Osteoblast (primary cell): ENCODE results near the gene XYLT2. TPM values are rescaled to one million over a fixed set of nuclear protein-coding genes. Genes with fewer than 3 reads are reported as not detected.
"Not testable (repeated sequence)": the region's sequence is repeated elsewhere in the genome, so short reads cannot be mapped to it uniquely, and the experiment has no call there.

Experiments used
- DNase-seq: peaks from one replicate; pipeline ENCODE4 v3.0.0; 2011; ENCODE audit warnings: low spot score, mixed read lengths; ENCODE audit not compliant: insufficient read length; ENCODE audit errors: missing footprints
- H2AFZ ChIP-seq: 2 replicates; pipeline ENCODE4 v1.6.0; 2011; ENCODE audit warnings: mild to moderate bottlenecking, low read length
- H3K27ac ChIP-seq: 2 replicates; pipeline ENCODE4 v1.5.1; 2011; ENCODE audit warnings: mild to moderate bottlenecking, low read depth, low read length, moderate library complexity
- H3K27me3 ChIP-seq: 2 replicates; pipeline ENCODE4 v1.6.0; 2012; ENCODE audit warnings: mild to moderate bottlenecking, control low read depth, inconsistent platforms, low read length, moderate library complexity; ENCODE audit not compliant: insufficient read depth
- H3K36me3 ChIP-seq: 2 replicates; pipeline ENCODE4 v1.5.1; 2011; ENCODE audit warnings: mild to moderate bottlenecking, low read length, control low read depth, moderate library complexity; ENCODE audit not compliant: insufficient read depth
- H3K4me1 ChIP-seq: 2 replicates; pipeline ENCODE4 v1.5.1; 2011; ENCODE audit warnings: mild to moderate bottlenecking, low read length, control low read depth, moderate library complexity; ENCODE audit not compliant: insufficient read depth
- H3K4me2 ChIP-seq: 2 replicates; pipeline ENCODE4 v1.6.0; 2011; ENCODE audit warnings: mild to moderate bottlenecking, low read length; ENCODE audit not compliant: insufficient read depth
- H3K4me3 ChIP-seq: fragments of 200-600 bp; sonication (generic); 3 replicates; pipeline ENCODE4 v1.5.1; 2012; ENCODE audit warnings: mild to moderate bottlenecking, low read length, inconsistent platforms; ENCODE audit not compliant: insufficient read depth
- H3K79me2 ChIP-seq: 2 replicates; pipeline ENCODE4 v1.6.0; 2012; ENCODE audit warnings: mild to moderate bottlenecking, low read length, control low read depth, inconsistent platforms; ENCODE audit not compliant: insufficient read depth
- H3K9me3 ChIP-seq: 2 replicates; pipeline ENCODE4 v1.5.1; 2011; ENCODE audit warnings: low read depth, low read length, control low read depth
- H4K20me1 ChIP-seq: 2 replicates; pipeline ENCODE4 v1.6.0; 2012; ENCODE audit warnings: mild to moderate bottlenecking, low read length, control low read depth; ENCODE audit not compliant: insufficient read depth
- total RNA-seq: library from RNA; depleted of rRNA; stranded (reverse); fragments of >200 nt; gene quantifications from 2 replicates; pipeline ENCODE4 v1.2.3, GENCODE V29; 2012
- TF ChIP-seq, protein P1 (sequence below): IDR thresholded peaks from 2 replicates; pipeline ENCODE4 v1.5.1; 2011; ENCODE audit warnings: mild to moderate bottlenecking, low read depth, low read length, moderate library complexity; ENCODE audit errors: extremely low read depth

Gene XYLT2
- total RNA-seq, 1 donor: 40.5 TPM

DNA sequence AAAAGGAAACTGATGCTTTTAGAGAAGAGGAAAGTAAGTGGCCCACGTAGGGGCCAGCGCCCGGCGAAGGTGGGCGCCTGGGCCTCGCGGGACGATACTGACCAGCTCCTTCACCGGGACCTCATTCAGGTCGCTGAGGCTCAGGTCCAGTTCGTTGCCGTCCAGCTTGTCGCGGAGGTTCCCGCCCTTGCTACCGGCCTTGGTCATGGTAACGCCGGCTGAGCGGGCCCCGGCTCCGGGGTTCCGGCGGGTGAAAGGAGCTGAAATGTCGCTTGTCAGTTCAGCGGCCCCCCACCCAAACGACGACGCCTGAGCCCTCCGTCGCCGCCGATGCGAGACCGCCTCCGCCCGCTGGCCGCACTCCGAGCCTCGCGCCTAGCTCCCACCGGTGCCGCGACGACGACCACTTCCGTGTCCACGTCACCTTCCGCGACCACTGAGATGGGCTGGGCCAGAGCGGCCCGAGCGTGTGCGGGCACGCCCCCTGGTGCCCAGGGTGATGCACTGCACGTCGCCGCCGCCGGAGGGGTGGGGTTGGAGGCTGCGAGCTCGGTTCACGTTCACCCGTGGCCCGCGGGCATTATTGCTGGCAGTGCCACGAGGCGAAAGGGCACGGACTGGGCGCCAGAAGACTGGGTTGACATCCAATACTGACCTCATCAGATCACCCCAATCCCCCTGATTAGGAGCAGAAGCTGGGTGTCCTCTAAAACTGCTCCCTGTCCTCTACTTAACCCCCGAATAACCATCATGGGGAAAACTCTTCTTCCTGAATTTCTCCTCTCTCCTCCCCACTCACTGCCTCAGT, 51.4 kb downstream of the XYLT2 start, which contains the start of gene LRRC59:
Gene LRRC59 (minus strand): TSS at position 413 of the 808 bp plus-strand sequence. CDS start 206 bp downstream, at position 207.
- H3K27ac ChIP-seq: peak within 1 kb of the TSS; percentile 93
- H3K79me2 ChIP-seq: peaks cover 54% of the 10 kb centered on the region
- H3K4me3 ChIP-seq: peak within 1 kb of the TSS; percentile 94
- peak within 1 kb of the TSS; percentile 84 for H3K4me2 ChIP-seq
- peak; percentile 91 for DNase-seq
- peak within 1 kb of the TSS; percentile 98 for H2AFZ ChIP-seq
- H3K9me3 ChIP-seq: no peaks in the 10 kb centered on the region
- peaks cover 21% of the 10 kb centered on the region for H3K4me1 ChIP-seq
- H3K27me3 ChIP-seq: no peaks in the 10 kb centered on the region
- TF ChIP-seq, protein P1, sequence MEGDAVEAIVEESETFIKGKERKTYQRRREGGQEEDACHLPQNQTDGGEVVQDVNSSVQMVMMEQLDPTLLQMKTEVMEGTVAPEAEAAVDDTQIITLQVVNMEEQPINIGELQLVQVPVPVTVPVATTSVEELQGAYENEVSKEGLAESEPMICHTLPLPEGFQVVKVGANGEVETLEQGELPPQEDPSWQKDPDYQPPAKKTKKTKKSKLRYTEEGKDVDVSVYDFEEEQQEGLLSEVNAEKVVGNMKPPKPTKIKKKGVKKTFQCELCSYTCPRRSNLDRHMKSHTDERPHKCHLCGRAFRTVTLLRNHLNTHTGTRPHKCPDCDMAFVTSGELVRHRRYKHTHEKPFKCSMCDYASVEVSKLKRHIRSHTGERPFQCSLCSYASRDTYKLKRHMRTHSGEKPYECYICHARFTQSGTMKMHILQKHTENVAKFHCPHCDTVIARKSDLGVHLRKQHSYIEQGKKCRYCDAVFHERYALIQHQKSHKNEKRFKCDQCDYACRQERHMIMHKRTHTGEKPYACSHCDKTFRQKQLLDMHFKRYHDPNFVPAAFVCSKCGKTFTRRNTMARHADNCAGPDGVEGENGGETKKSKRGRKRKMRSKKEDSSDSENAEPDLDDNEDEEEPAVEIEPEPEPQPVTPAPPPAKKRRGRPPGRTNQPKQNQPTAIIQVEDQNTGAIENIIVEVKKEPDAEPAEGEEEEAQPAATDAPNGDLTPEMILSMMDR: peak; percentile 89
- H3K36me3 ChIP-seq: peaks cover 29% of the 10 kb centered on the region
- peaks cover 37% of the 10 kb centered on the region for H4K20me1 ChIP-seq

DNA sequence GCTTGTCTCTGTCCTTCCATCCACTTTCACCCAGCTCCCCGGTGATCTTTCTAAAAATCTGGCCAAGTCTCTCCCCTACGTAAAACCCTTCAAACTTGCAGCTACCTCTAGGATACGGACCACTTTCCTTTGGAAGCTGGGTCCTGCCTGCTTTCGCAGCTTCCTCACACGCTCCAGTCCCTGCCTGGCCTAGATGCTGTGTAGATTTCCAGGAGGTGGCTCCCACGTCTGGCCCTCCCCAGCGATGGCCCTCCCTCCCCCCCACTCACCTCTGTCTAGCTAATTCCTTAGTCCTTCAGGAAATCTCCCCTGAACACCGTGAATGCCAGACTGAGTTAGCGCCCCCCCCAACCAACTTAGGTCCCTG, 52.0 kb downstream of the XYLT2 start:
- H3K36me3 ChIP-seq: peaks cover 23% of the 10 kb centered on the region
- peak overlapping the region; percentile 94 for H3K4me3 ChIP-seq

DNA sequence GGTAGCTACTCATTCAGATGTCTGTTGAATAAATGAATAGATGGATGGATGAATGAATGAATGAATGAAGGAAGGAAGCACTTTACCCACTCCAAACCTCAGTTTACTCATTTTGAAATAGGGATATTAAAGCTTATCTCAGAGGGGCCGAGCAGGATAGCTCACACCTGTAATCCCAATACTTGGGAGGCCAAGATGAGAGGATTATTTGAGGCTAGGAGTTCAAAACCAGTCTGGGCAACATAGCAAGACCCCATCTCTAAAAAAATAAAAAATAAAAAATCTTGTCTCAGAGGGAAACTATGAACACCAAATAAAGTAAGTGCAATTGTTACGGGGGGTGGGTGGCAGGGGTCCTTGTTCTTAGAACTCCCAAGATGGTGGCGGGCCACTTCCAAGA, 52.7 kb downstream of the XYLT2 start:
- not testable (repeated sequence) for H3K9me3 ChIP-seq, H2AFZ ChIP-seq, DNase-seq

More for the DNA sequence above, 52.0 kb downstream of the XYLT2 start:
- Histone ChIP-seq H3K79me2 (peaks cover 48% of the 10 kb centered on the region), H3K27me3 (no peaks in the 10 kb centered on the region), H3K9me3 (no peaks in the 10 kb centered on the region), H2AFZ (peak overlapping the region; percentile 98), H4K20me1 (peaks cover 31% of the 10 kb centered on the region), H3K4me2 (peak overlapping the region; percentile 84), H3K27ac (no peak overlapping the region), H3K4me1 (peaks cover 21% of the 10 kb centered on the region)
- TF ChIP-seq, protein P1: no peak
- DNase-seq: peak; percentile 25

DNA sequence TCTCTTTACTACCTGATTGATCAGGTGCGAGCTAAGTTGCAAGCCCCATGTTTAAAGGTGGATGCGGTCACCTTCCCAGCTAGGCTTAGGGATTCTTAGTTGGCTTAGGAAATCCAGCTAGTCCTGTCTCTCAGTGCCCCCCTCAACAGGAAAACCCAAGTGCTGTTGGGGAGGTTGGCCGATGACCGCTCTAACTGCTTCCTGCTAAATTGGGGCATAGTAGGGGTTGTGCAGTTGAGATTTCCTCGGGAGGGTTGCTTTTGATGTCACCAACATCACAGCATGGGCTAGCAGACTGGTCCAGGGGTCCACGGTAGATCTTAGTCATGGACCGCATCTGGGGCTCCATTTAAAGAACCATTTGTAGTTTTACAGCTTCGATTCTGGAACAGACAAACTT, 53.7 kb downstream of the XYLT2 start:
- not testable (repeated sequence) for H3K27ac ChIP-seq, H3K4me3 ChIP-seq, DNase-seq, H3K9me3 ChIP-seq, H3K36me3 ChIP-seq, H2AFZ ChIP-seq, H3K27me3 ChIP-seq, H3K4me2 ChIP-seq
- peaks cover 31% of the 10 kb centered on the region for H3K79me2 ChIP-seq
- peaks cover 16% of the 10 kb centered on the region for H4K20me1 ChIP-seq
- H3K4me1 ChIP-seq: peaks cover 13% of the 10 kb centered on the region

More for the DNA sequence above, 52.7 kb downstream of the XYLT2 start:
- Histone ChIP-seq H3K36me3 (peaks cover 16% of the 10 kb centered on the region), H4K20me1 (peaks cover 25% of the 10 kb centered on the region), H3K4me1 (peaks cover 21% of the 10 kb centered on the region), H3K79me2 (peaks cover 40% of the 10 kb centered on the region)
- H3K4me3 ChIP-seq, H3K27ac ChIP-seq, H3K27me3 ChIP-seq, H3K4me2 ChIP-seq: not testable (repeated sequence)

DNA sequence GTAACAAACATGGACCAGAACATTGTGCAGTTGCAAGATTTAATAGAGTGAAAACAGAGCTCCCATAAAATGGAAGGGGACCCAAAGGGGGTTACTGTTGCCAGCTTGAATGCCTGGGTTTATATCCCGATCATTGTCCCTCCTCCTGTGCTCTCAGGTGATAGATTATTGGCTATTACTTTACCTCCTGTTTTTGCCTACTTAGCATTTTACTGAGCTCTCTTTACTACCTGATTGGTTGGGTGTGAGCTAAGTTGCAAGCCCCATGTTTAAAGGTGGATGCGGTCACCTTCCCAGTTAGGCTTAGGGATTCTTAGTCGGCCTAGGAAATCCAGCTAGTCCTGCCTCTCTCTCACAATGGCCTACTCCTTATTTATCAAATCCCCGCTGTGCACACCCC, 59.4 kb downstream of the XYLT2 start:
- H3K9me3 ChIP-seq, H3K79me2 ChIP-seq, H3K4me3 ChIP-seq, H4K20me1 ChIP-seq, H2AFZ ChIP-seq, H3K4me2 ChIP-seq, DNase-seq, H3K4me1 ChIP-seq, H3K36me3 ChIP-seq, H3K27ac ChIP-seq: not testable (repeated sequence)
- H3K27me3 ChIP-seq: peaks cover 18% of the 10 kb centered on the region
